CD4-positive, alpha-beta T cell treated with Interleukin-2 at 100 ng/mL for 4 hours (primary cell): ENCODE results near the gene SLC25A10.

Source experiments
- DNase-seq: peaks from one replicate; pipeline ENCODE4 v3.0.0-alpha.2; 2020; ENCODE audit warnings: low spot score

SLC25A10 gene

GRCh38 chr17:81706232-81706611, 5.9 kb upstream of the SLC25A10 start:
- no peak for DNase-seq

- DNase-seq = no peak
These were observed 5.1 kb upstream of the SLC25A10 start for GRCh38 chr17:81706757-81707624.

GRCh38 chr17:81707725-81708646, 4.1 kb upstream of the SLC25A10 start:
- DNase-seq = no peak

GRCh38 chr17:81708739-81709185, 3.3 kb upstream of the SLC25A10 start:
- DNase-seq = no peak

- DNase-seq = no peak
These were observed 1.4 kb upstream of the SLC25A10 start for GRCh38 chr17:81710514-81711308.

- DNase-seq = no peak
These were observed 452 bp downstream of the SLC25A10 start for GRCh38 chr17:81712468-81713003.

GRCh38 chr17:81713004-81713555, 996 bp downstream of the SLC25A10 start:
- no peak for DNase-seq

- no peak for DNase-seq
These were observed 1.7 kb downstream of the SLC25A10 start for GRCh38 chr17:81713556-81714411.

GRCh38 chr17:81714412-81715106, 2.5 kb downstream of the SLC25A10 start:
- DNase-seq = no peak

- no peak for DNase-seq
These were observed 3.2 kb downstream of the SLC25A10 start for GRCh38 chr17:81715107-81715871.

- no peak for DNase-seq
These were observed 4.0 kb downstream of the SLC25A10 start for GRCh38 chr17:81715872-81716673.

GRCh38 chr17:81716674-81716996, 4.6 kb downstream of the SLC25A10 start:
- DNase-seq = no peak

- no peak for DNase-seq
These were observed 5.1 kb downstream of the SLC25A10 start for GRCh38 chr17:81717049-81717765.

- DNase-seq = no peak
These were observed 5.6 kb downstream of the SLC25A10 start for GRCh38 chr17:81717766-81718089.

GRCh38 chr17:81719410-81720266, 7.6 kb downstream of the SLC25A10 start:
- no peak for DNase-seq

- no peak for DNase-seq
These were observed 8.4 kb downstream of the SLC25A10 start for GRCh38 chr17:81720267-81721071.
